ENCODE measurements around the gene L1CAM. TPM values are rescaled to one million over a fixed set of nuclear protein-coding genes. Genes with fewer than 3 reads are reported as not detected.
A peak's percentile ranks its signal among the peaks of the same experiment; 100 is the strongest.

Gene L1CAM
- total and polyA plus RNA-seq, 9 of the 15 experiments (the other 6 are each of a cell fraction or from before 2014, with no cell fraction given) = 0.09 to 0.86 (median 0.26) TPM; not detected in 3

GRCh38 chrX:153853180-153853901 is 32.6 kb downstream of the L1CAM start (continued):
- TF ChIP-seq TAF9B (IDR thresholded peaks at IDR 0.05; ENCODE audit: partially characterized antibody) (peak; percentile 79), SIRT6 (IDR thresholded peaks at IDR 0.05; ENCODE audit: low read depth, low read length) (no peak), ILF3 (IDR thresholded peaks at IDR 0.05; ENCODE audit: borderline replicate concordance) (no peak), NR2C2 (CRISPR knock-in tag; IDR thresholded peaks at IDR 0.05) (peak; percentile 94), NR2C2 (tag; IDR thresholded peaks at IDR 0.05) (peak; percentile 96), KAT7 (CRISPR knock-in tag; IDR thresholded peaks at IDR 0.05; ENCODE audit: borderline replicate concordance) (no peak), L3MBTL2 (IDR thresholded peaks at IDR 0.05) (peak; percentile 39; the same call in 1 of the 2 replicates), MLX (CRISPR knock-in tag; conservative IDR thresholded peaks at IDR 0.05) (no peak), LEF1 (IDR thresholded peaks at IDR 0.05) (peak; percentile 77; the same call in 1 of the 2 replicates), ZBTB11 (CRISPR knock-in tag; IDR thresholded peaks at IDR 0.05) (0 out of 6 replicates have a peak, but pooled peaks of 1 of the 3 experiments have one; percentile 43), TBL1XR1 (IDR thresholded peaks at IDR 0.05; ENCODE audit: low read length in 2 of 2) (peak; percentile 53 to 55; a peak in 1 of 4 replicates), MTF1 (CRISPR knock-in tag; IDR thresholded peaks at IDR 0.05; ENCODE audit: borderline replicate concordance) (no peak), PHF21A (IDR thresholded peaks at IDR 0.05; ENCODE audit: borderline replicate concordance, low read depth) (no peak), FOSL1 (tag; conservative IDR thresholded peaks at IDR 0.05) (no peak), ETV1 (tag; conservative IDR thresholded peaks at IDR 0.05; ENCODE audit: low read depth) (no peak), JUNB (CRISPR knock-in tag; conservative IDR thresholded peaks at IDR 0.05) (no peak), FIP1L1 (IDR thresholded peaks at IDR 0.05; ENCODE audit: low read depth, low read length, poor library complexity, severe bottlenecking) (no peak), ELF1 (tag; IDR thresholded peaks at IDR 0.05) (no peak), C11orf30 (IDR thresholded peaks at IDR 0.05; ENCODE audit: low read depth) (peak; percentile 77), PHF8 (IDR thresholded peaks at IDR 0.05; ENCODE audit: borderline replicate concordance, low read length) (no peak), ZNF76 (CRISPR knock-in tag; IDR thresholded peaks at IDR 0.05; ENCODE audit: borderline replicate concordance) (no peak), TFAP4 (CRISPR knock-in tag; IDR thresholded peaks at IDR 0.05; ENCODE audit: borderline replicate concordance) (peak; percentile 90)

Data from K562 (cell line).